ENCODE measurements around the gene EXD3. TPM values are rescaled to one million over a fixed set of nuclear protein-coding genes. Genes with fewer than 3 reads are reported as not detected.

Gene EXD3
- total RNA-seq, 4 donors from 2014 or later: 13.8 to 25.7 (median 17.7) TPM

DNA sequence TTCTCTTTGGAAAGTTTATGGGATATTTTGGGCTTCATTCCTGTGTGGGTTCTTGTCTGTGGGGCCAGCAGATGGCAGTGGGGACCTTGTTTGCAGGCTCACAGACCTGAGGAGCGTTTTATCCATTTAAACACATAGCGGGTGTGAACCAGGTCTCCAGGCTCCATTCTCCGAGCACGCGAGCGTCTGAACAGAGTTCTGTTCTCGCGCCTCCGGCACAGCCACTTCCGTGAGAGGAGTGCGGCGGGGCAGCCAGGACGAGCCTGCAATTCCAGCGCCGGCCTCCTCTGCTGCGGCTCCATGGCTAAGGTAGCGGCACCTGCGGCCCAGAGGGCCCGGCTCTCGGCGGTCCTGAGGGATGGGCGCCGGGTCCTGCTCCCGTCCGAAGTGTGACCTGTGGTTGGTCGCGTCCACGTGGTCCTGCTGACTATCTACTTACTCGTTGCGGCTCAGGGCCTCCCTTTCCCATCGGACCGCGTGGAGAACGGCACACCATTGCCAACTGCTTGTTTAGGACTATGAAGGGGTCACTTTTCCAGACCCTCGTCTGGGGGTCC is 128.2 kb downstream of the EXD3 start:
- H3K4me3 ChIP-seq (ENCODE audit: low read depth, poor library complexity, severe bottlenecking): no peak overlapping the region
- 7 to 8% methylated on average over 17 to 30 of the region's 35 CpGs for WGBS, 2 donors
- intact Hi-C loops (cut with DNase I; ENCODE audit: low total_unique reads): loop anchor here (5.0 kb wide), 1 partner anchor 113 kb away; no protein-coding TSS in a partner anchor
- no peak for DNase-seq (ENCODE audit: low spot score in 2 of 2)
- TF ChIP-seq POLR2A (IDR thresholded peaks at IDR 0.05): no peak
- TF ChIP-seq, protein P1, sequence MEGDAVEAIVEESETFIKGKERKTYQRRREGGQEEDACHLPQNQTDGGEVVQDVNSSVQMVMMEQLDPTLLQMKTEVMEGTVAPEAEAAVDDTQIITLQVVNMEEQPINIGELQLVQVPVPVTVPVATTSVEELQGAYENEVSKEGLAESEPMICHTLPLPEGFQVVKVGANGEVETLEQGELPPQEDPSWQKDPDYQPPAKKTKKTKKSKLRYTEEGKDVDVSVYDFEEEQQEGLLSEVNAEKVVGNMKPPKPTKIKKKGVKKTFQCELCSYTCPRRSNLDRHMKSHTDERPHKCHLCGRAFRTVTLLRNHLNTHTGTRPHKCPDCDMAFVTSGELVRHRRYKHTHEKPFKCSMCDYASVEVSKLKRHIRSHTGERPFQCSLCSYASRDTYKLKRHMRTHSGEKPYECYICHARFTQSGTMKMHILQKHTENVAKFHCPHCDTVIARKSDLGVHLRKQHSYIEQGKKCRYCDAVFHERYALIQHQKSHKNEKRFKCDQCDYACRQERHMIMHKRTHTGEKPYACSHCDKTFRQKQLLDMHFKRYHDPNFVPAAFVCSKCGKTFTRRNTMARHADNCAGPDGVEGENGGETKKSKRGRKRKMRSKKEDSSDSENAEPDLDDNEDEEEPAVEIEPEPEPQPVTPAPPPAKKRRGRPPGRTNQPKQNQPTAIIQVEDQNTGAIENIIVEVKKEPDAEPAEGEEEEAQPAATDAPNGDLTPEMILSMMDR (IDR thresholded peaks at IDR 0.05): no peak

DNA sequence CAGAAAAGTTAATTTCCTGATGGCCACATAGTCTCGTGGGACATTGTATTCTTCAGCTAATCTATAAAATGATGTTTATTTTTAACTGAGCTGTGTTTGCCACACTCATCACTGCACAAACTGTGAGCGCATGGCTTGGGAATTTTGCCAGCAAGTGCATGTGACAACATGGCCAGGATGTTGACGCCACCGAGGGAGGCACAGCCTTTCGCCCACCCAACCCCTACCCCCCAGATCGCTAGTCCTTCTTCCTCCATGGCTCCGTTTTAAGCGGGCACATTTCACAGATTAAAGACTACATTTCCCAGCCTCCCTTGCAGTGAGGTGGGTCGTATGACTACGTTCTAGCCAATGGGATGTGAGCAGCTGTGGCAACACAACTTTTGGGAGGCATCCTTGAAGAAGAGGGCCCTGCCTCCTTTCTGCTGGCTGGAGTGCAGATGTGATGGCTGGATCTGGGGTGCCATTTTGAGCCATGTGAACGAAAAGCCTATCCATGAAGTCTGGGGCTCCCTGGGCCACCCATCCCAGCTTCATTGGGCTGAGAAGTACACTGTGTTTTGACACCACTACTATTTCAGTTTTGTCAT is 128.8 kb downstream of the EXD3 start:
- no peak overlapping the region for H3K4me3 ChIP-seq (ENCODE audit: low read depth, poor library complexity, severe bottlenecking)
- 37 to 41% methylated on average over 11 of the region's 11 CpGs for WGBS, 2 donors
- intact Hi-C loops (cut with DNase I; ENCODE audit: low total_unique reads): no loop called here
- TF ChIP-seq POLR2A (IDR thresholded peaks at IDR 0.05): no peak
- TF ChIP-seq, protein P1 (IDR thresholded peaks at IDR 0.05): no peak
- no peak for DNase-seq (ENCODE audit: low spot score in 2 of 2)

DNA sequence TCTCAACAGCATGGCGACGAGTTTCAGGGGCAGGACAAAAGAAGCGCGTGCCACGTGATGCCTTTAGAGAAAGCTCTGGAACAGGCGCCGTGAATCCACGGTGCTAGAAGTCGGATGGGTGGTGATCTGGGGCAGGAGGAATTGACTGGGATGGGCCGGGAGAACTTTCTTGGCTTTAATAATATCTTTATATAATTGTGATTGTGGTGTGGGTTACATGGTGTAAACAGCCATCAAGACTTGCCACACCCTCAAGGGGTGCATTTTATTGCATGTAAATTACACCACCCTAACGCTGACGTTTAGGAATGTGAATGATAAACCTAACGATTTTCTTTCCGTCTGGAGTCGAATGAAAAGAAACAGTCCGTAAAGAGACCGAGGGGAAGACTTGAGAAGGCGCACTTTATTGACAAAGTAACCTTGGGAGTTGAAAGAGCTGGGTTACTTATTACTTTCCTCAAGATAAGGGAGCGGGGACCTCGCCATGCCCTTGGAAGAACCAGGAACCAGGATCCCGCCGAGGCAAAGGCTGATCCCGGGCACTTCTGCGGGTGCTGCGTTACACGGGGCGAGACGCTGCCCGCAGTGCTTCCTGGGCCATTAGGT is 129.4 kb downstream of the EXD3 start:
- no peak for TF ChIP-seq POLR2A (IDR thresholded peaks at IDR 0.05)
- TF ChIP-seq, protein P1 (IDR thresholded peaks at IDR 0.05): no peak
- no peak overlapping the region for H3K4me3 ChIP-seq (ENCODE audit: low read depth, poor library complexity, severe bottlenecking)
- no peak for DNase-seq (ENCODE audit: low spot score in 2 of 2)
- intact Hi-C loops (cut with DNase I; ENCODE audit: low total_unique reads): no loop called here
- WGBS, 2 donors: 65 to 68% methylated on average over 29 of the region's 29 CpGs

DNA sequence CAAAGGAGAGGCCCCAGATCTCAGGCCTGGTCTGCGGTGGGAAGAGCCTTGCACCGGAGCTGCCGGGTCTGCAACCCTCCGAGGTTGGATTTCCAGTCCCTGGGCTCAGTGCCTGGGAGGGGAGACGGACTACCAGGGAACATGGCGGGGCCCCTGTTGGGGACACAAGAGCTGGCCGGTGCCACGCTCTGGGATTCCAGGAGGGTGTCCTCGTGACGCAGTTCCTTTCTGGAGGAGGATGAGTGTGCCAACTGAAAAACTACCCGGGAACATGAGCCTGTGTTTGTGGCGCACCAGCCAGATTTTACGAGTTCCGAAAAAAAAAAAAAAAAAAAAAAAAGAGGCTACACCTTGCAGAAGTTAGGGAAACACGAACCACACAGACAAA is 129.9 kb downstream of the EXD3 start:
- intact Hi-C loops (cut with DNase I; ENCODE audit: low total_unique reads): no loop called here
- no peak for DNase-seq (ENCODE audit: low spot score in 2 of 2)
- TF ChIP-seq POLR2A (IDR thresholded peaks at IDR 0.05): no peak
- TF ChIP-seq, protein P1 (IDR thresholded peaks at IDR 0.05): no peak
- H3K4me3 ChIP-seq (ENCODE audit: low read depth, poor library complexity, severe bottlenecking): no peak overlapping the region
- WGBS, 2 donors: 68 to 69% methylated on average over 13 to 15 of the region's 15 CpGs

- TF ChIP-seq, protein P1 (IDR thresholded peaks at IDR 0.05): no peak
- no peak for TF ChIP-seq POLR2A (IDR thresholded peaks at IDR 0.05)
- no peak overlapping the region for H3K4me3 ChIP-seq (ENCODE audit: low read depth, poor library complexity, severe bottlenecking)
- 44 to 46% methylated on average over 14 of the region's 14 CpGs for WGBS, 2 donors
- no peak for DNase-seq (ENCODE audit: low spot score in 2 of 2)
- intact Hi-C loops (cut with DNase I; ENCODE audit: low total_unique reads): no loop called here
Observed at GRCh38 chr9:137286975-137287383, 136.0 kb downstream of the EXD3 start.
